Keratinocyte (primary cell): Measurements from ENCODE around the gene TOM1L2.

Source experiments
- CTCF ChIP-seq, 3 experiments: IDR thresholded peaks in 1 of 3; conservative IDR thresholded peaks in 1 of 3; optimal IDR thresholded peaks in 1 of 3; 2 replicates in 2 of 3; 3 replicates in 1 of 3; pipeline versions ENCODE3 to v1.5.1; 2011; ENCODE audit warnings: low read length in 3 of 3, mild to moderate bottlenecking in 3 of 3, moderate library complexity in 2 of 3, control low read depth in 1 of 3, inconsistent platforms in 1 of 3; ENCODE audit not compliant: insufficient read depth in 2 of 3; ENCODE audit errors: extremely low read depth in 1 of 3
- EZH2 ChIP-seq: IDR thresholded peaks from one replicate; pipeline ENCODE4 v1.6.1; 2012; ENCODE audit warnings: inconsistent platforms, mild to moderate bottlenecking, low read length, moderate library complexity

GRCh38 chr17:17874478-17874877, 97.7 kb downstream of the TOM1L2 start:
- TF ChIP-seq CTCF (optimal IDR thresholded peaks at IDR 0.05 in 1 of 3, IDR thresholded peaks at IDR 0.05 in 1 of 3, conservative IDR thresholded peaks at IDR 0.05 in 1 of 3; ENCODE audit: extremely low read depth in 1 of 3, insufficient read depth in 2 of 3, low read length in 3 of 3) (no peak), EZH2 (no peak)
